HG02885 (cell line): ENCODE data around the gene ACVRL1.

ENCODE experiments used
- ATAC-seq: cut with Tn5 transposase; IDR thresholded peaks from one replicate; pipeline ENCODE4 v1.9.1; 2021; ENCODE audit warnings: mild to moderate bottlenecking; ENCODE audit not compliant: unreplicated experiment, poor library complexity

Gene ACVRL1

GRCh38 chr12:51907083-51907855, at the start of gene ACVRL1:
TSS of gene ACVRL1 (plus strand) at chr12:51907504. CDS start at chr12:51912475, 4,971 bp downstream.
- no peak for ATAC-seq

- no peak for ATAC-seq
Observed at GRCh38 chr12:51860986-51861385, 46.3 kb upstream of the ACVRL1 start.

GRCh38 chr12:51862947-51863346, 44.4 kb upstream of the ACVRL1 start:
- ATAC-seq = no peak

GRCh38 chr12:51863363-51863932, 43.9 kb upstream of the ACVRL1 start:
- no peak for ATAC-seq

- ATAC-seq = no peak
Observed at GRCh38 chr12:51863933-51864832, 43.1 kb upstream of the ACVRL1 start.

- ATAC-seq = no peak
Observed at GRCh38 chr12:51864833-51865670, 42.3 kb upstream of the ACVRL1 start.

GRCh38 chr12:51865757-51866270, 41.5 kb upstream of the ACVRL1 start:
- no peak for ATAC-seq

GRCh38 chr12:51866324-51866723, 41.0 kb upstream of the ACVRL1 start:
- no peak for ATAC-seq

GRCh38 chr12:51866762-51867161, 40.5 kb upstream of the ACVRL1 start:
- ATAC-seq = no peak

GRCh38 chr12:51867371-51867770, 39.9 kb upstream of the ACVRL1 start:
- ATAC-seq = no peak

- ATAC-seq = no peak
Observed at GRCh38 chr12:51867796-51868428, 39.4 kb upstream of the ACVRL1 start.

- no peak for ATAC-seq
Observed at GRCh38 chr12:51868821-51869495, 38.3 kb upstream of the ACVRL1 start.

GRCh38 chr12:51869496-51869865, 37.8 kb upstream of the ACVRL1 start:
- ATAC-seq = no peak

- no peak for ATAC-seq
Observed at GRCh38 chr12:51869931-51870330, 37.4 kb upstream of the ACVRL1 start.

GRCh38 chr12:51870504-51870903, 36.8 kb upstream of the ACVRL1 start:
- ATAC-seq = no peak

- no peak for ATAC-seq
Observed at GRCh38 chr12:51871126-51871525, 36.2 kb upstream of the ACVRL1 start.

- no peak for ATAC-seq
Observed at GRCh38 chr12:51871918-51872688, 35.2 kb upstream of the ACVRL1 start.

- no peak for ATAC-seq
Observed at GRCh38 chr12:51872689-51872981, 34.7 kb upstream of the ACVRL1 start.
